NT2/D1 (cell line): ENCODE results near the gene CERKL.

Source experiments
- DNase-seq: peaks from one replicate; pipeline ENCODE4 v3.0.0-alpha.2; 2011; ENCODE audit warnings: low read depth, low spot score
- H3K27me3 ChIP-seq: 2 replicates; pipeline ENCODE4 v1.6.0; 2011; ENCODE audit warnings: mild to moderate bottlenecking; ENCODE audit not compliant: insufficient read length, insufficient read depth
- H3K36me3 ChIP-seq: 2 replicates; pipeline ENCODE4 v1.6.1; 2011; ENCODE audit warnings: mild to moderate bottlenecking, low read length, mixed read lengths; ENCODE audit not compliant: insufficient read depth, insufficient read length
- H3K4me1 ChIP-seq: 2 replicates; pipeline ENCODE4 v1.5.1; 2011; ENCODE audit not compliant: insufficient read depth, insufficient read length
- H3K4me3 ChIP-seq: 2 replicates; pipeline ENCODE4 v1.5.1; 2011; ENCODE audit warnings: low read depth; ENCODE audit not compliant: insufficient read length
- H3K9ac ChIP-seq: 2 replicates; pipeline ENCODE4 v1.6.0; 2011; ENCODE audit warnings: low read depth; ENCODE audit not compliant: insufficient read length
- H3K9me3 ChIP-seq: 2 replicates; pipeline ENCODE4 v1.5.1; 2011; ENCODE audit warnings: mild to moderate bottlenecking, low read length; ENCODE audit not compliant: insufficient read depth
- SUZ12 ChIP-seq: IDR thresholded peaks from 2 replicates; pipeline ENCODE4 v1.6.1; 2011; ENCODE audit not compliant: insufficient read length, insufficient read depth; ENCODE audit errors: extremely low read depth
- YY1 ChIP-seq: IDR thresholded peaks from 2 replicates; pipeline ENCODE4 v1.6.1; 2011; ENCODE audit not compliant: insufficient read length, insufficient read depth
- ZNF274 ChIP-seq: IDR thresholded peaks from 2 replicates; pipeline ENCODE4 v1.6.1; 2011; ENCODE audit warnings: mild to moderate bottlenecking, low read depth, low read length

The CERKL gene

DNA sequence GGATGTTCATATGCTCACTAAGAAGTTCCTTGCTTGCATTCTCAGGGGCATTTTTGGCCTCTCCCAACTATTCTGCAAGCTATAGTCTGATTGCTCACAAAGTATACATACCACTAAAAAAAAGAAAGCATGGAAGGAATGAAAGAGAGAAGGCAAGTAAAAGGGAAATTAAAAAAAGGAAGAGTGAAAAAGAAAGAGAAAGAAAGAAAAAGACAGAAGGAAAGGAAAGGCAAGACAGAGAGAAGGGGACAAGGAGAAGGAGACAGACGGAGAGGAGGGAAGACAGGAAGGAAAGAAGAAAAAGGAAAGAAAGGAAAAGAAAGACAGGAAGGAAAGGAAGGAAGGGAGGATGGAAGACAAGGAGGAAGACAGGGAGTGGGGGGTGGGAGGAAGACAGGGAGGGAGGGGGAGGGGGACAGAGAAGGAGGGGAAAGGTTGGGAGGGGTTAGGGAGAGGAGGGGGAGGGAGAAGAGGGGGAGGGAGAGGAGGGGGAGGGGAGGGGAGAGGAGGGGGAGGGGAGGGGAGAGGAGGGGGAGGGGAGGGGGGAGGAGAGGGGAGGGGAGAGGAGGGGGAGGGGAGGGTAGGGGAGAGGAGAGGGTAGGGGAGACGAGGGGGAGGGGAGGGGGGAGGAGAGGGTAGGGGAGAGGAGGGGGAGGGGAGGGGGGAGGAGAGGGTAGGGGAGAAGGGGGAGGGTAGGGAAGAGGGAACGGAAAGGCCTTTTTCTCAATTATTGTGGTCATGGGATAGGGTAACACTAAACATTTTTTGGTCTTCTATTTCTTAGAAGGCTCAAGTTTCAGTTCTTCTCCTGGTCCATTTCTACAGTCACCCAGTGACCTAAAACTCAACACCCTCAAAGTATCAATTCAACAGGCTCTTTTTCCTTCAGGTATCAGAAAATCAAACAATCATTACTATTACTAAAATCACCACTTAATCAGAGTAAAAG lies 50.7 kb downstream of the CERKL start:
- Histone ChIP-seq H3K9me3 (no peaks in the 10 kb centered on the region), H3K4me3 (no peak overlapping the region), H3K27me3 (no peaks in the 10 kb centered on the region), H3K36me3 (no peaks in the 10 kb centered on the region), H3K9ac (no peak overlapping the region), H3K4me1 (no peaks in the 10 kb centered on the region)
- TF ChIP-seq ZNF274, result no peak
- TF ChIP-seq YY1, result no peak
- no peak for TF ChIP-seq SUZ12
- DNase-seq, result no peak

- no peaks in the 10 kb centered on the region for H3K27me3 ChIP-seq
- H3K4me3 ChIP-seq, result no peak overlapping the region
- no peak overlapping the region for H3K9ac ChIP-seq
- H3K36me3 ChIP-seq, result no peaks in the 10 kb centered on the region
- no peaks in the 10 kb centered on the region for H3K9me3 ChIP-seq
- no peaks in the 10 kb centered on the region for H3K4me1 ChIP-seq
- DNase-seq, result no peak
- TF ChIP-seq YY1, result no peak
- TF ChIP-seq ZNF274, result no peak
- TF ChIP-seq SUZ12, result no peak
Observed at GRCh38 chr2:181602017-181602416, 54.9 kb downstream of the CERKL start.

DNA sequence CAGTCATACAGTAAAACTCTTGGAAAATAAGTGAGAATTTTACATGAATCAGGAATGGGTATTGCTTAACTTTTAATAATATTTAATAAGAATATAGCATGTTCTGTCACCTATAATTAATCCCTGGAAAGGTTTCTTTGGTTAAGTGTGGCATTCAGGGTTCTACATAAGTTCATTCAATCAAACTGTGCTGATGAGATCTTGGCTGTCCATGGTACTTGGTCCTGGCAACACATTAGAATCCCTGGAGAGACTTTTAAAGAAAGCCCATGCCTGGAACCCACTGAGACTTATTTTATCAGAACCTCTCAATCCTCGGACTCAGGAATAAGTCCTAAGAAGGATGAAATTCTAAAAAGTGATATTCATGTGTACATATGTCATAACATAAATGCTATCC lies 60.3 kb downstream of the CERKL start:
- H3K9ac ChIP-seq, result no peak overlapping the region
- H3K27me3 ChIP-seq, result no peaks in the 10 kb centered on the region
- no peaks in the 10 kb centered on the region for H3K9me3 ChIP-seq
- H3K36me3 ChIP-seq, result no peaks in the 10 kb centered on the region
- TF ChIP-seq ZNF274, result no peak
- TF ChIP-seq YY1, result no peak
- TF ChIP-seq SUZ12, result no peak
- no peak for DNase-seq
- no peaks in the 10 kb centered on the region for H3K4me1 ChIP-seq
- no peak overlapping the region for H3K4me3 ChIP-seq

DNA sequence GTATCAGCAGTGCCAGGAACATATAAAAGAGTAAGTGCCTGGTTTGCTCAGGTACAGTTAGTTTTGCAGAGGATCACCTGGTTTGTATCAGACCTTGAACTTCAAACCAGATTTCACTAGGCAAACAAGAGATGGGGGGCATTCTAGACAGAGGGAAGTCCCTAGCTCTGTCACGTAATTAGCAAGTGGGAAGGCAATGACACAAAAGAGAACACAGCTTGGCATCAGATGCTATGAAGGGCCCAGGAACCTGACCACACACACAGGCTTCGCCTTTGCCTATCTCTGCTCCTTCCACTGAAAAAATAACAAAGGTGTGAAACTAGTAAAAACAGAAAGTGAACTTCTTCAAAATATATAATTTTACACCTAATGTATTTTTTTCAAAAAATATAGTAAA lies 62.6 kb downstream of the CERKL start:
- no peak for TF ChIP-seq ZNF274
- no peak for TF ChIP-seq SUZ12
- no peak for TF ChIP-seq YY1
- Histone ChIP-seq H3K9me3 (no peaks in the 10 kb centered on the region), H3K4me3 (no peak overlapping the region), H3K36me3 (no peaks in the 10 kb centered on the region), H3K9ac (no peak overlapping the region), H3K4me1 (no peaks in the 10 kb centered on the region), H3K27me3 (no peaks in the 10 kb centered on the region)
- DNase-seq, result no peak

DNA sequence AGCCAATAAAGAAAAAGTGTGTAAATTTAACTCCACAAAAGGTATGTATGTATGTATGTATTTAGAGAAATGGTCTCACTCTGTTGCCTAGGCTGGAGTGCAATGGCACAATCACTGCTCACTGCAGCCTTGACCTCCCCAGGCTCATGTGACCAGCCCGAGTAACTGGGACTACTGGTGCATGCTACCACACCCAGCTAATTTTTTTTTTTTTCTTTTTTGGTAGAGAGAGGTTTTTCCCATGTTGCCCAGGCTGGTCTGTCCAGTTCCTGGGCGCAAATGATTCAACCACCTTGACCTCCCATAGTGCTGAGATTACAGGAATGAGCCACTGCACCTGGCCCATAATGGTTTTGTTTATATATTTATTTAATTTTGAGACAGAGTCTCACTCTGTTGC lies 67.1 kb downstream of the CERKL start:
- TF ChIP-seq ZNF274, result no peak
- no peak for TF ChIP-seq SUZ12
- TF ChIP-seq YY1, result no peak
- no peak for DNase-seq
- Histone ChIP-seq H3K9ac (no peak overlapping the region), H3K27me3 (no peaks in the 10 kb centered on the region), H3K4me1 (no peaks in the 10 kb centered on the region), H3K4me3 (no peak overlapping the region), H3K36me3 (no peaks in the 10 kb centered on the region), H3K9me3 (no peaks in the 10 kb centered on the region)

- TF ChIP-seq ZNF274 (no peak), SUZ12 (no peak), YY1 (no peak)
- Histone ChIP-seq H3K4me3 (no peak overlapping the region), H3K36me3 (no peaks in the 10 kb centered on the region), H3K9me3 (no peaks in the 10 kb centered on the region), H3K9ac (no peak overlapping the region), H3K27me3 (no peaks in the 10 kb centered on the region), H3K4me1 (no peaks in the 10 kb centered on the region)
- no peak for DNase-seq
Observed at GRCh38 chr2:181588546-181588945, 68.4 kb downstream of the CERKL start.

DNA sequence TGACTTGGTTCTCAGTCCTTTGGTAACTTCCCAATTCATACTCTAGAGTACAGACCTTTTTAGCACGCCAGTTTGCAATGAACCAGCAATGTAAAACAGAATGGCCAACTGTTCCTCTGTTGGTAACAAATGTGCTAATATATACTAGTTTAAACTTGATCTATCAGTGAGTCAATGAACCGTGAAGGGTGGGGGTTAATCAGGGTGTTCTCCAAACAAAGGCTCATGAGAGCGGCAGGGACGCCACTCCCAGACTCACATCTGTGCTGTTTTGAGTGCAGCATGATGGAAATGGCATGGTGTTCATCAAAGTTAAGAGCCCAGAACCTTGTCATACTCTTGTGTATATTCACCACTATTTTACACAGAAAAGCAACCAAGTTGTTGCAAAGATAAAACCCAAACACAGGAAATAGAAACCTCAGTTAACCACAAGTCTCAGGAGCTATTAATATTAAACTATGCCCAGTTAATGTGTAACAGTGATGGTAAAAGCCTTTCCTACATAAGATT lies 70.3 kb downstream of the CERKL start:
- H3K36me3 ChIP-seq, result no peaks in the 10 kb centered on the region
- H3K27me3 ChIP-seq, result no peaks in the 10 kb centered on the region
- no peaks in the 10 kb centered on the region for H3K4me1 ChIP-seq
- H3K9me3 ChIP-seq, result no peaks in the 10 kb centered on the region
- no peak overlapping the region for H3K4me3 ChIP-seq
- DNase-seq, result no peak
- TF ChIP-seq ZNF274 (no peak), SUZ12 (no peak), YY1 (no peak)
- H3K9ac ChIP-seq, result no peak overlapping the region
